ENCODE results near the gene ADRA1B. TPM values are rescaled to one million over a fixed set of nuclear protein-coding genes. Genes with fewer than 3 reads are reported as not detected.

The ADRA1B gene
- total and polyA plus RNA-seq, 2 of the 8 experiments (the other 6 are each of a cell fraction or from before 2014, with no cell fraction given): not detected

- Histone ChIP-seq H3K23me2 (ENCODE audit: low read depth, low read length) (no peaks in the 10 kb centered on the region), H3K4me2 (ENCODE audit: insufficient read depth in 1 of 2, low read depth in 2 of 2, low read length in 2 of 2) (no peak overlapping the region), H4K5ac (ENCODE audit: insufficient read length, low read depth, low read length) (no peak overlapping the region), H3K9ac (replicated peaks in 1 of 4; ENCODE audit: extremely low read depth in 1 of 4, low read depth in 3 of 4, low read length in 3 of 4) (no peak overlapping the region), H3K14ac (ENCODE audit: insufficient read length) (no peak overlapping the region), H4K8ac (ENCODE audit: extremely low read depth, insufficient read depth, low read length) (no peak overlapping the region), H3K4ac (replicated peaks; ENCODE audit: insufficient read length, low read depth, low read length) (no peak overlapping the region), H3K79me1 (ENCODE audit: low read depth, low read length) (no peaks in the 10 kb centered on the region), H3K18ac (ENCODE audit: extremely low read depth, low read length) (no peak overlapping the region), H3K56ac (replicated peaks; ENCODE audit: insufficient read length, low read depth, low read length) (no peak overlapping the region), H3K9me3 (ENCODE audit: insufficient read depth in 2 of 2, low read depth in 1 of 2, low read length in 1 of 2) (no peaks in the 10 kb centered on the region), H2AFZ (ENCODE audit: low read length) (no peak overlapping the region), H2BK12ac (ENCODE audit: low read depth, low read length) (no peak overlapping the region), H3K79me2 (ENCODE audit: control insufficient read depth in 1 of 2, insufficient read depth in 2 of 2, low read length in 2 of 2) (no peaks in the 10 kb centered on the region), H3K4me3 (ENCODE audit: extremely low read depth in 1 of 4, insufficient read depth in 2 of 4, low read depth in 3 of 4, low read length in 4 of 4) (no peak overlapping the region), H4K91ac (replicated peaks; ENCODE audit: insufficient read length, low read length) (no peak overlapping the region), H2BK120ac (replicated peaks; ENCODE audit: low read depth, low read length) (no peak overlapping the region), H2AK5ac (ENCODE audit: low read depth, low read length) (no peak overlapping the region), H3K4me1 (replicated peaks in 1 of 4; ENCODE audit: control insufficient read depth in 3 of 4, insufficient read depth in 4 of 4, low read length in 3 of 4) (no peaks in the 10 kb centered on the region), H3K27me3 (replicated peaks in 1 of 4; ENCODE audit: control insufficient read depth in 3 of 4, extremely low read depth in 1 of 4, insufficient read depth in 3 of 4, low read length in 3 of 4) (peaks cover 0 to 1% (median 0%) of the 10 kb centered on the region in 4 experiments; a peak in 1 of 7 replicates), H3K23ac (ENCODE audit: insufficient read length) (no peak overlapping the region), H3K36me3 (ENCODE audit: control insufficient read depth in 2 of 4, insufficient read depth in 4 of 4, low read length in 3 of 4) (no peaks in the 10 kb centered on the region), H2BK20ac (ENCODE audit: low read length) (no peak overlapping the region), H2BK15ac (ENCODE audit: low read length) (no peak overlapping the region), H4K20me1 (replicated peaks in 1 of 2; ENCODE audit: control insufficient read depth in 1 of 2, insufficient read depth in 2 of 2, low read length in 2 of 2) (no peaks in the 10 kb centered on the region), H3K27ac (ENCODE audit: low read depth, low read length) (no peak overlapping the region), H2BK5ac (ENCODE audit: low read depth, low read length) (no peak overlapping the region)
- ChIA-PET CTCF (ENCODE audit: partially characterized antibody) (interaction anchor here (0.7 to 1.1 kb wide), 3 partner anchors 12 to 220 kb away, joined by 3 read pairs; no protein-coding TSS in a partner anchor), POLR2A (ENCODE audit: partially characterized antibody) (no interaction called here)
- FAIRE-seq: no peak
- 91% methylated on average over 5 of the region's 5 CpGs; no CpG with 5 or more reads in 1 of the 2 experiments for WGBS, 2 experiments (ENCODE audit: extremely low coverage in 1 of 2, insufficient coverage in 1 of 2, insufficient read length in 1 of 2, insufficient replicate concordance in 2 of 2, low coverage in 1 of 2, low lambda C conversion rate in 2 of 2, missing lambda C conversion rate in 1 of 2)
- no peak for DNase-seq (ENCODE audit: low read depth in 1 of 2, low spot score in 2 of 2)
- TF ChIP-seq CHD1 (IDR thresholded peaks at IDR 0.05; ENCODE audit: low read depth, low read length) (no peak), HDAC6 (IDR thresholded peaks at IDR 0.05; ENCODE audit: low read depth, low read length) (no peak), CTBP2 (IDR thresholded peaks at IDR 0.05; ENCODE audit: borderline replicate concordance, insufficient read depth, insufficient read length, low read length) (no peak), CTCF (IDR thresholded peaks at IDR 0.05; ENCODE audit: control extremely low read depth in 1 of 3, insufficient read depth in 1 of 3, low read depth in 1 of 3, low read length in 3 of 3) (no peak), JUND (IDR thresholded peaks at IDR 0.05; ENCODE audit: low read length) (no peak), SUZ12 (IDR thresholded peaks at IDR 0.05; ENCODE audit: low read length) (no peak), SP4 (IDR thresholded peaks at IDR 0.05; ENCODE audit: low read length) (no peak), SAP30 (IDR thresholded peaks at IDR 0.05; ENCODE audit: insufficient read depth, insufficient replicate concordance, low read length) (no peak), TBP (IDR thresholded peaks at IDR 0.05; ENCODE audit: low read depth, low read length) (no peak), KDM5A (IDR thresholded peaks at IDR 0.05; ENCODE audit: low read length) (no peak), BACH1 (IDR thresholded peaks at IDR 0.05; ENCODE audit: low read length) (no peak), RXRA (IDR thresholded peaks at IDR 0.05; ENCODE audit: insufficient read depth, low read depth, low read length) (no peak)
Measured at GRCh38 chr5:159944056-159944600, 27.8 kb downstream of the ADRA1B start.
